HepG2 (cell line): ENCODE results near the gene ZNF226.

Source experiments
- ZNF484 ChIP-seq: sonication (generic); formaldehyde crosslinking; IDR thresholded peaks from 2 replicates; pipeline ENCODE4 v1.5.1; 2020; ENCODE audit warnings: mild to moderate bottlenecking, low read depth, missing genetic modification reagents, borderline replicate concordance
- ZNF670 ChIP-seq: sonication (generic); formaldehyde crosslinking; IDR thresholded peaks from 2 replicates; pipeline ENCODE4 v1.8.0; 2022; ENCODE audit warnings: mild to moderate bottlenecking, missing genetic modification reagents, borderline replicate concordance

- TF ChIP-seq ZNF484 (CRISPR knock-in tag) = no peak
- TF ChIP-seq ZNF670 (CRISPR knock-in tag) = no peak
Measured at GRCh38 chr19:44141191-44142058, 23.5 kb upstream of the ZNF226 start, which contains the start of gene ZNF234.
